Hindlimb muscle (tissue), 1 donor: ENCODE data around the gene ZMYM3. TPM values are rescaled to one million over a fixed set of nuclear protein-coding genes. Genes with fewer than 3 reads are reported as not detected.
"Not testable (repeated sequence)": the region's sequence is repeated elsewhere in the genome, so short reads cannot be mapped to it uniquely, and the experiment has no call there.

Experiments used
- DNase-seq: peaks from one replicate; pipeline ENCODE4 v3.0.0-alpha.2; 2013
- polyA plus RNA-seq: library from polyadenylated mRNA; unstranded; fragments of 120-200 nt; gene quantifications from one replicate; pipeline ENCODE4 v1.2.1, GENCODE V29; 2013; ENCODE audit not compliant: insufficient read length

The ZMYM3 gene
- polyA plus RNA-seq, result 22.0 TPM

DNA sequence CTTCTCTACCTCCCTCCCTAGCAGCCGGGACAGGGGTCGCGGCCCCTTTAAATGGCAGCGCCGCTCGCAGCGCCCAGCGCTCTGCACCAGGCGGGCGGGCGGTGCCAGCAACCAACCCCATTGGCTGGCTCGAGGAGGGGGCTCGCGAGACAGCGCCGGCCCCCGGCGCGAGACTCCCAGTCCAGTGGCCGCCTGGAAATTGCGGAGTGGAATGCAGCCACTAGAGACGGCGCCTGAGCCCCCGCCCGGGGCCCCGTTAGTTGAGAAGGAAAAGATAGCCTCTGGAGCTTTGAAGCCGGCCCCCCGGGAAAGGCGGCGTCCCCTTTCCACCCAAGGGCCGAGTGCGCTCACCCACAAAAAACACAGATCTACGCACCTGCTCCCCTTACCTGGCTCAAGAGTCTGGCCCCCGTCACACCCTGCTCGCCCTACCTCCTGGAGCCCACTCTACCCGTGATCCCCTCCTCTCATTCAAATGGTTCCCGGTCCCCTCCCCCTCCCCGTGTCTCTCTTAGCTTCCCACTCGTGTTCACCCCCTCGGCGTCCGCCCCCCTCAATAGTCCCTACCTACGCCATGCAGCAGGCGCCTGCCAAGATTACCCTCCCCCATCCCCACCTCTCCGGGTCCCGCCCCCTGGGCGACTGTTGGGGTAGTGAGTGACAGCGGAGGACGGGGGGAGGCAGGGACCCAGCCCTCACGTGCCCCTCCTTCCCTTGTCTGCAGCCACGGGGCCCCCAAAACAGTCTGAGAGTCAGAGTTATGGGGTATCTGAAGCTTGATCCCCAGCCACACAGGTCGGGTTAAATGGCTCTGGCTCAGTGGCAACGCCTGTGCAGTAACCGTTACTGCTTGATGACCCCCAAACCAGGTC, at the start of gene ZMYM3:
ZMYM3 (minus strand) TSS at position 49 of the 872 bp plus-strand sequence. CDS start 885 bp downstream, outside the sequence.
- DNase-seq, result peak; percentile 86

DNA sequence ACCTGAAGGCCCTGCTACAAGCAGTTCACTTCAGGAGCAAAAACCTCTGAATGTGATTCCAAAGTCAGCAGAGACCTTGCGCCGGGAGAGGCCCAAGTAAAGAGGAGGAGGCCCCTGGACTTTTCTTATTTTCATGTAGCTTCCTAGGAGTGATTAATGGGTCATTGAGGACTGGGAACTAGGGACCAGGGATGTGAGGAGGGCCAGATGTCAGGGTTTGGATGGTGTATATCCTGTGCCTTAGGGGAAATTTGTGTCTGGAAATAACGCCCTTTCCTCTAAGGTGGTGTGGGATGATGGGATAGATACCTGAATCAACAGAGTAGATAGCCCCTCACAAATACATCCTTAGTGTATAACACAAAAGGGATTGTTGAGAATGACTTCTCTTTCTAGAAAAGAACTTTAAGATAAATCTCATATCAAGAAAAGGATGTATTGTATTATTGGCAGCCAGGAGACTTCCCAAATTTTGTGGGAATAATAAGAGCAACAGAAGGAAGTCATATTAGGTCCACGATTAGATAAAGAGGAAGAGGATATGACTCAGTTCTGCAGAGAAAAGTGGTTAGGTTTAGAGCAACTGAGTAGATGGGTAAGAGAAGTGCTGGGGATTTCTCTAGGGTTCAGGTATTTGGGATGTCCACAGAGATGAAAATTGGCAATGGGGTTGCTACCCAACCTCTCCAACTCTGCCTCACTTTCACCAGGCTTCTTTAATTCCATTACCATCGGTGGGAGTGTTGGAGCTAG, 48.7 kb upstream of the ZMYM3 start:
- no peak for DNase-seq

DNA sequence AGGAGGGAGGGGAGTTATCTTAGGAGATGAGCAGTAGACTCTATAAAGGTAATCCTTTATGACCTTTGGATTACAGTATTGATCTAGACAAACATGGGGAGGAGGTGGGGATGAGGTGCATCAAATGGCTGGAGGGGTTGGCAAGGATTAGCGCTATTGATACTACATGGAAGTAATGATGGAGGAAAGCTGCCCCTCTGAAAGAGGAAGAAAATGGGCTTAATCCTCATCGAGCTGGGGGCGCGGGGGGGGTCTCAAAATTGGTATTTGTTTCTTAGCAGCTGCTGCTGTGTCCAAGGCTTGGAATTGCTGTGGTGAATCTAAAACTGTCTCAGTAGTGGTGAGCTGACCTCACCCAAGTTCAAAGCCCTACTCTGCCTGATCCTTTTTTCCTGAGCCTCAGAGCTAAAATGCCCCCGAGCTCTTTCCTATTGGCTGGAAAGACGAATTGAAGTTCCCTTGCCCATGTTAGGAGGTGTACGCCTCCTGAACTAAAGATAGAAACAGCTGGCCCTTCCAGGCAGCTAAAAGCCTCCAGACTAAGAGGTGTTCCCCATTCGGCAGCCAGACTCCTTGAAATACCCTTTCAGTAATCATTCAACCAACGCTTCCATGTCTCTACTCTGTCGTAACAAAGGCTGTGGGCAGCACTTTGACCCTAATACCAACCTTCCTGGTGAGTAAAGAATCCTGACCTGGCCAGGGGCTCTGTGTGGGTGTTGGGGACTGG, 47.4 kb upstream of the ZMYM3 start, which contains the start of gene ITGB1BP2:
ITGB1BP2 (plus strand) TSS at position 556 of the 730 bp plus-strand sequence; CDS start at position 613, 57 bp downstream.
- peak; percentile 20 for DNase-seq

DNA sequence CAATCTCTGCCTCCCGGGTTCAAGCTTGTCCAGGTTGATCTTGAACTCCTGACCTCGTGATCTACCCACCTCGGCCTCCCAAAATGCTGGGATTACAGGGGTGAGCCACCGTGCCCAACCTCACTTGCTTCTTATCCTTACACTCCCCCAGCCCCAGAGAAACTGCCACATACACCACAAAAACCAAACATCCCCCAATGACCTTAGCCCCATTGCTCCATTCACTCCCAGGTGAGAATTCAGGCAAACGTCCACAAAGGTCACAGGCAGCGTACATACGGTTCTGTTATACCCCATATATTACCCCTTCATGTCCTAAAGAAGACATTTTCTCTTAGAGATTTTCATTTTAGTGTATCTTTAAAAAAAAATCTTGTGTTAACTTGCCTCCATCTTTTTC, 46.6 kb upstream of the ZMYM3 start:
- DNase-seq, result not testable (repeated sequence)

DNA sequence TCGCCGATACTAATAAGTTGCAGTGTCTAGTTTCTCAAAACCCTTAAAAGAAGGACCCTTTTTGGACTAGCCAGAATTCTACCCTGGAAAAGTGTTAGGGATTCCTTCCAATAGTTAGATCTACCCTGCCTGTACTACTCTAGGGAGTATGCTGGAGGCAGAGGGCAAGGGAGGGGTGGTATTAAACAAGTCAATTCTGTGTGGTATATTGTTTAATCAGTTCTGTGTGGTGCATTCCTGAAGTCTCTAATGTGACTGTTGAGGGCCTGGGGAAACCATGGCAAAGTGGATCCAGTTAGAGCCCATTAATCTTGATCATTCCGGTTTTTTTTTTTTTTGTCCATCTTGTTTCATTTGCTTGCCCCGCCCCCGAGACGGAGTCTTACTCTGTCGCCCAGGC, 46.1 kb upstream of the ZMYM3 start:
- DNase-seq, result not testable (repeated sequence)

DNA sequence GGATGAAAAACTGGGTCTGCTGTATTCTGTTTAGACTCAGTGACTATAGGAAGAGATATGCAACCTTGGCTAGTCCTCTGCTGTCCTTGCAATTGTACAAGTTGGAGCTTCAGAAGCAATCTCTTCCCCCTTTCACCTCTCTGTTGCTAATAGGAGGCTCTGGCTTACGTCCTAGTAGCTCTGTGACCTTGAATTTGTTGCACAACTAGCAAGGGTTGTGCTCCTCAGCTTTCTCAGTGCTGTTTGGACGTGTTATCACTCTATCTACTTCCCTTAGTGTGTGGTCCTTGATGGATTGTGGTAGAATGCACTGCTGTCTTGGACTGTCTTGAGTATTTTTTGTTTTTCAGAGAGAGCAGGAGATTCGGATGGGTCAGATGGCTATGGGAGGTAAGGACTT, 44.2 kb upstream of the ZMYM3 start:
- DNase-seq, result no peak

DNA sequence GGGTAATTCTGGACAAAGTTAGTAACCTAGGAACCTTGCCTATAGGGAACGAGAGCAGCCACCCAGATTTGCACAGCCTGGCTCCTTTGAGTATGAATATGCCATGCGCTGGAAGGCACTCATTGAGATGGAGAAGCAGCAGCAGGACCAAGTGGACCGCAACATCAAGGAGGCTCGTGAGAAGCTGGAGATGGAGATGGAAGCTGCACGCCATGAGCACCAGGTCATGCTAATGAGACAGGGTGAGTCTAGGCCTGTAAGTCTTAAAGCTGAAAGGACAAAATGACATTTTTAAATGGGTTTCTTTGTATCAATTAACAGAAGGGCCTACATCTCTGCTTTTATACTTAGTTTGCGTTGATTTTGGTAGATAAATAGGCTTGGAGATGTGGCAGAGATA, 42.9 kb upstream of the ZMYM3 start:
- no peak for DNase-seq

DNA sequence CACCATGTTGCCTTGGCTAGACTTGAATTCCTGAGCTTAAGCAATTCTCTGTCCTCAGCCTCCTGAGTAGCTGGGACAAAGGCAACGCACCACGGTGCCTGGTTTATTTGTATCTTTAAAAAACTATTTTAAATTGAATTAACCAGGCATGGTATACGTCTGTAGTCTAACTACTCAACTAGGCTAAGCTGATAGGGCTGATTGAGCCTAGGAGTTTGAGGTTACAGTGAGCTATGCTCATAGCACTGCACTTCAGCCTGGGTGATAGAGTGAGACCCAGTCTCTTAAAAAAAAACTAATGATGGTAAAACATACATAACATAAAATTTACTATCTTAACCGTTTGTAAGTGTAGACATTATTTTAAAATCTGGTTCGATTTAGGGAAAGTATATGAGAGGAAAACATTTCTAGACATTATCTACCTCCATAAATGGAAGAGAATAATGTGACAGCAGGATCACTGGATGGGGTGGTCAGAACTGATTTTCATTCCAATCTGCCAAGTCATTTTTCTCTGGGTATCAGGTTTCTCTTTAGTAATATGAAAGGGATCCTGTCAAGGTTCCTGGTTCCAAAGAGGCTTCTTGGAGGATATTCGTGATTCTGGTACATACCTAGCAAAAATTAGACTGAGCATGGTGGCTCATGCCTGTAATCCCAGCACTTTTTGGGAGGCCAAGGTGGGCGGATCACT, 38.9 kb upstream of the ZMYM3 start:
- DNase-seq, result no peak

DNA sequence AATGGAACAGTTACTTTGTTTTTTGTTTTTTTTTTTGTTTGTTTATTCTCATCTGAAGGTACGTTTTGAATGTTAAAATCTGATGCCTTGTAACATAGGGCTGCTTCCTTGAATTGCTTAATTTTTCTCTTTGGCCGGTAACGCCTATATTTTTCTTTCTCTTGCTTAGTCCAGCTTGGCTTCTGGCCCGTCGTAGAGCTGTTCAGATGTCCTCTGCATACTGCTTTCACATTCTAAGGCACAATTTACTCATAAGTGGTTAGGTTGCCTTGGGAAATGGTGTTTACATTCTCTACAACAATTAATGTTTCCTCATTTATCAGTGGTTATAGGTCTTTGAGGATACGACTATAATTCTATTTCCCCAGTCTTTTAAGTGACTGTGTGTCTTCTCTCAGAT, 37.4 kb upstream of the ZMYM3 start:
- no peak for DNase-seq

DNA sequence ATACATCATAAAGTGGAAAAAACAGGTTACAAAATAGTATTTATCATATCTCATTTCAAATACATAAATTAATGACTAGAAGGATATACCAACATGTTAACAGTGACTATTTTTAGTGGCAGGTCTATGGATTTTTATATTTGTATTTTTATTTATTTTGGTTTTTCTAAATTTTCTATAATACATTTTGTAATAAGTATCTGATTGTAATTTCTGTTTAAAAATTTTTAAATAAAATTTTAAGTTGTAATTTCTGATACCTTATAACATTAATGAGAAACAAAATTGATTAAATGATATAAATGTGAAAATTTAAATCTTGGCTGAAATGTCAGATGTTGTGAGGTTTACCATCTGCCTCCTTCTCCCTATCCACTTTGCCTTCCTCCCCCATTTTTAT, 32.0 kb upstream of the ZMYM3 start:
- no peak for DNase-seq

DNA sequence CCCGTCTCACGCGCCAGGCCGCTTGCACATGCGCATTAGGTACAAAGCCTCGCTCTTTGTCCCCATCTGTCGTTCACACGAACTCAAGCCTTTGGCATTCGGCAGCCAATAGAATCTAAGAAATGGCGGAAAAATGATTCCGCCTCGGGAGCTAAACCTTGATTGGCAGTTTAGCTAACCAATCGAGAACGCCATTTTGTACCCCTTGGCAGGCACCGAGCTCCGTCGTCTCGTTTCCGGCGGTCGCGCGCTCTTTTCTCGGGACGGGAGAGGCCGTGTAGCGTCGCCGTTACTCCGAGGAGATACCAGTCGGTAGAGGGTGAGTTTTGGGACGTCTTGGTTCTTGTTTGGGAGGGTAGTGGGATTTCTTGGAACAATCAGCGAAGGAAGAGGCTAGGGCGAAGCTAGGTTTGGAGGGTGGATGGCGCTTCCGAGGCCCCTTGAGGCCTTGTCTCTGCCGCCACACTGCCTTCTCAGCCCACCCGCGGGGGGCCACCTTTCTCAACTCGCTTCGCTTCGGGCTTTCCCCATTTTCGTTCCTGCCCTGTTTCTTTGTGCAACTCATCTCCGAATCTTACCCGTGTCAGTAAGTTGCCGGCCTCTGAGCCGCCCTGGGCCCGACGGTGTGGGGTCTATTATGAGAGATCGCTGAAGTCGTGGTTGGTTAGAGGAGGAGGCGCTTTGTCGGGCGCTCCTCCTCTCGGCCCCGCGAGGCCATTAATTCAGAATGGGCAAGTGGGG, 29.6 kb upstream of the ZMYM3 start, which contains the start of gene NONO:
NONO (plus strand) TSS at position 233 of the 741 bp plus-strand sequence. CDS start 7,003 bp downstream, outside the sequence.
- DNase-seq, result peak; percentile 94

DNA sequence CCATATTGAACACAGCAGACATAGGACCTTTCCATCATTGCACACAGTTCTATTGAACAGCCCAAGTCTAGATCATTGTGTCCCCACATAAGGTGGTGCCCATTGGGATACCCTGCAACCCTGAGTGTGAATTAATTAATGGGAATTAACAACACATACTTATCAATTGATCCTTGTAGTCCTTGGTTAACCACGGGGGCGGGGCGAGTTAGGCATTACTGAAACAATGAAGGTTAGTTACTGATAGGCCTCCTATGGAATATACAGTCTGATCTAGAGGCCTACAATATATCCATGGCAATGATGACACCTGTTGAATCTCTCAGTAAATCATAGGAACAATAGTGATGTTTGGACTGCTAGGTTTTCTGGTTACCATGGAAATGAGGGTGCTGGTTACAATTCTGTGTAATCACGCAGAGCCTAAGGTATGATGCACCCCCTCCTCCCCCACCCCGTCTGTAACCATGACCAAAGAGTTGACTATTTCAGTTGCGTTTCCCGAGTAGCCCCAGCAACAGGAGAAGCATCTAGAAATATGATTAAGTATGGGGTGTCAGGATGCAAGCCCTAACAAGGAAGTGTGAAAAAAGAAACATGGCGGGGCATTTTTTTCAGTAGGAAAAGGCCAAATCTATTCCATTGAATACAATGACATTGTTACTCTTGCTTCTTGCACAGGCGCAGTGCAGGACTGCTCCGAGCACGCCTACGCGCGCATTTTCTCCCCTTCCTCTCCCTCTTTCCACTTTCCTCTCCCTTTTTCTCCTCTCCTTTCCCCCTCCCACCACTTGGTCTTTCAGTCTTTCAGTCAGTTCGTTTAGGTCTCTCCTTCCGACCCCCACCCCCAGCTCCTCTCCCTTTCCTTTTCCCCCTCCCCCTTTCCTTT, 28.8 kb upstream of the ZMYM3 start:
- no peak for DNase-seq

DNA sequence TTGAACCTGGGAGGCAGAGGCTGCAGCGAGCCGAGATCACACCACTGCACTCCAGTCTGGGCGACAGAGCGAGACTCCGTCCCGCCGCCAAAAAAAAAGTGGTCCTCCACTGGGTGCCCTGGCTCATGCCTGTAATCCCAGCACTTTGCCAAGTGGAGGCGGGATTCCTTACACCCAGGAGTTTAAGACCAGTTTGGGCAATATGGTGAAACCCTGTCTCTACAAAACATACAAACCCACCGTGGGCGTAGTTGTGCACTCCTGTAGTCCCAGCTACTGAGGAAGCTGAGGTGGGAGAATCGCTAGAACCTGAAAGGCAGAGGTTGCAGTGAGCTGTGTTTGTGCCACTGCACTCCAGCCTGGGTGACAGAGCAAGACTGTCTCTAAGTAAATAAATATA, 27.4 kb upstream of the ZMYM3 start:
- not testable (repeated sequence) for DNase-seq

DNA sequence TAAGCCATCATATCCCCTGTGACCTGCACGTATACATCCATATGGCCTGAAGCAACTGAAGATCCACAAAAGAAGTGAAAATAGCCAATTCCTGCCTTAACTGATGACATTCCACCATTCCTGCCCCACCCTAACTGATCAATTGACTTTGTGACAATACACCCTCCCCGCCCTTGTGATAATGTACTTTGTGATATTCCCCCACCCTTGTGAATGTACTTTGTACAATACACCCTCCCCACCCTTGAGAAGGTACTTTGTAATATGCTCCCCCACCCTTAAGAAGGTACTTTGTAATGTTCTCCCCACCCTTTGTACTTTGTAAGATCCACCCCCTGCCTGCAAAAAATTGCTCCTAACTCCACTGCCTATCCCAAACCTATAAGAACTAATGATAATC, 18.4 kb upstream of the ZMYM3 start:
- not testable (repeated sequence) for DNase-seq

DNA sequence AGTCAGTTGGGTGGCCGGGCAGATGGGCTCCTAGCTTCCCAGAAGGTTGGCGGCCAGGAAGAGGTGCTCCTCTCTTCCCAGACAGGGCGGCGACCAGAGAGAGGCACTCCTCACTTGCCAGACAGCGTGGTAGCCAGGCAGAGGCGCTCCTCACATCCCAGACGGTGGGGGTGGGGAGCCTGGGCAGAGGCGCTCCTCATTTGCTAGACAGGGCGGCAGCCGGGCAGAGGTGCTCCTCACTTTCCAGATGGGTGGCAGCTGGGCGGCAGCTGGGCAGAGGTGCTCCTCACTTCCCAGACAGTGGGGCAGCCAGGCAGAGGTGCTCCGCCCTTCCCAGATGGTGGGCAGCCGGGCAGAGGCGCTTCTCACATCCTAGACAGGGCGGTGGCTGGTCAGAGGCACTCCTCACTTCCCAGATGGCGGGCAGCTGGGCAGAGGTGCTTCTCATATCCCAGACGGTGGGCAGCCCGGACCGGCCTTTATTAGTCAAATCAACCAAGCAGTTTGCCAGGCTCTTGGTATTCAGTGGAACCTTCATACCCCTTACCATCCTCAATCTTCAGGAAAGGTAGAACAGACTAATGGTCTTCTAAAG, 16.0 kb upstream of the ZMYM3 start:
- no peak for DNase-seq

DNA sequence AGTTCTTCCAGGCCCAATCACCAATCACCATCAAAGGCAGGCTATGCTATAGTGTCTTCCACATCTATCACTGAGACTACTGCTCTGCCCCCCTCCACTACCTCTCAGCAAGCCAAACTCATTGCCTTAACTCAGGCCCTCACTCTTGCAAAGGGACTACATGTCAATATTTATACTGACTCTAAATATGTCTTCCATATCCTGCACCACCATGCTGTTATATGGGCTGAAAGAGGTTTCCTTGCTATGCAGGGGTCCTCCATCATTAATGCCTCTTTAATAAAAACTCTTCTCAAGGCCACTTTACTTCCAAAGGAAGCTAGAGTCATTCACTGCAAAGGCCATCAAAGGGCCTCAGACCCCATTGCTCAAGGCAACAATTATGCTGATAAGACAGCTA, 14.7 kb upstream of the ZMYM3 start:
- not testable (repeated sequence) for DNase-seq

DNA sequence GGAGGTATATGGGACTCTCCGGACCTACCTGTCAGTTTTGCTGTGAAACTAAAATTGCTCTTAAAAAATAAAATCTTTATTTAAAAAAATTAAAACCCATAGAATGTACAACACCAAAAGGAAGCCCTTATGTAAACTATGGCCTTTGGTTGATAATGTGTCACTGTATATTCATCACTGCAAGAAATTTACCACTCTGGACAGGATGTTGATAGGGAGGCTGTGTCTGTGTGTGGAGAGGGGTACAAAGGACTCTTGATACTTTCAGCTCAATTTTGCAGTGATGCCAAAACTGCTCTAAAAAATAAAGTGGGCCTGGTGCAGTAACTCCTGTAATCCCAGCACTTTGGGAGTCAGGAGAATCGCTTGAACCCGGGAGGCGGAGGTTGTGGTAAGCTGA, 2.9 kb upstream of the ZMYM3 start:
- no peak for DNase-seq

DNA sequence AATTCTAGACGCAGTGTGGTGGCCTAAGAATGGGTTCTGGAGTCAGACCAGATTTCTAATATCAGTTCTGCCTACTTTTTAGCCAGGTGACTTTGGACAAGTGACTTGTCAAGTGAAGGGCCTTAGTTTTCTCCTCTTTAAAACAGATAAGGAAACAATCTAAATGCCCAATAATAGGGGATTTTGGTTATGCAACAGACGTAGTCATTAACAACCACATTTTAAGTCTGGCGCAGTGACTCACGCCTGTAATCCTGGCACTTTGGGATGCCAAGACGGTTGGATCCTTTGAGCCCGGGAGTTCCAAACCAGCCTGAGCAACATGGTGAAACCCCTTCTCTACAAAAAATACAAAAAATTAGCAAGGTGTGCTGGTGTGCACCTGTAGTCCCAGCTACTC, 2.1 kb upstream of the ZMYM3 start:
- DNase-seq, result no peak

DNA sequence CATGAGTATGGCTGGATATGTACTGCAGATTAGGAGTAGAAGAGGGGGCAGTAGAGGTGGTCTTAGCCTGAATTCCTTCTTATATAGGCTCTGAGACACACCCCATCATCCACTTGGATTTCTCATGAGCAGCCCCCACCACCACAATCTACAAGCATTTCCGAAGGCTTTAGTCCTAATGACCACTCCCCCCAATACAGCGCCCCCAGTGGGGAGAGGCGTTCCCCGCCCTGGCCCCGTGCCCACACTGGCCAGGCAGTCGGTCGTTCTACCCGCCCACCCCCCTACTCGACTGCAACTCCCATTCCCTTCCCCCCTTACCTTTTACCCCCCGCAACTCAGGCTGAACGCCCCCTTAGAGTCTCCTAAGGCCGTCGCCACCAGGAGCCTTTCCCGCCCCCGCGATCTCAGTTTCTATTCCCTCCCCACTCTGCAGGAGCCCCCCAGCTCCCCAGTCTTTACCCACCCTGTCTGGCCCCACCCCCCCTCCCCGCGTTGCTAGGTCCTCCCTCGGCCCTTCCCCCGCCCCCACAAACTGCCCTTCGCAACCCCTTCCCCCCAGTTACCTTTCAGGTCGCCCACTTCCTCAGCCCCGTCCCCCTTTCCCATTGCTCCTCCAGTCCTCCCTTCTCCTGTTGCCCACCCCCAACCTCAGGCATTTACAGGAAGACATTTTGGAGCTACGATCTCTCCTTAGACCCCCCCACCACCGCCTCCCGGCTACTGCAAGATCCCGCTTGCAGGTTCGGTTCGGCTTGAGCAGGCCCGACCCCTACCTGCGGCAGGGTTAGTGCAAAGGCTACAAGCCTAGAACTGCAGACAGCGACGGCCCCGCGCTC, 468 bp downstream of the ZMYM3 start:
- peak; percentile 42 for DNase-seq
